GM21723 (cell line): Measurements from ENCODE around the gene ANKMY1.

Source experiments
- ATAC-seq: cut with Tn5 transposase; IDR thresholded peaks from one replicate; pipeline ENCODE4 v1.9.1; 2021; ENCODE audit warnings: mild to moderate bottlenecking, moderate library complexity; ENCODE audit not compliant: unreplicated experiment

ANKMY1 gene

DNA sequence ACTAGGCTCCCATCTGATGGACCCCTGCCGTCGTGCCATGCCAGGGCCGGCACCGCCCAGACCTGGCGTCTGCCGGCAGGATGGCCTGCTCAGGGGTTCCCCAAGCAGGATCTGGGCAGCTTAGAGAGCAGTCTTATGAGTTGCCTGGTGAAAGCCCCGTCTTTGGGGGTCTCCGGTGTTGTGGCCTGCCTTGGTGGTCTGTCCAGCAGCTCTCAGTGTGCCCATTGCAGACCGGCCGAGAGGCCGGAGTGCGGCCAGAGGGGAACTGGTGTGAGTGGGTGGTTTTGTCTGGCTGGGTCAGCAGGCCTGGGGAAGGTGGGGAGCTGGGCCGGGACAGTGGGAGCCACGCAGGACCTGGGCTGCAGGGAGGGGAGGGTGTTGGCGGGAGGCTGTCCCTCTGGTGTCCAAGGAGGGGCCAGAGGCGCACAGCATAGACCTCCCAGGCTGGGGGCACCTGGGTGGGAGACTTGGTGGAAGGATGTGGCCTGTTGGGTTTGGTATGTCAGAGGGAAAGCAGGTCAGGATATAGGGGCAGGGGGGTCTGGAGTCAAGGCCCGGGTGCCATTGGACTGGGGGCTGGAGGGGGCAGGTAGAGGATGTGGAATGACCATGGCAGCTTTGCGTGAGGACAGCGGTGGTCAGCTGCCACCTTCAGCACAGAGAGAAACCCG lies 105.9 kb downstream of the ANKMY1 start:
- ATAC-seq: no peak

DNA sequence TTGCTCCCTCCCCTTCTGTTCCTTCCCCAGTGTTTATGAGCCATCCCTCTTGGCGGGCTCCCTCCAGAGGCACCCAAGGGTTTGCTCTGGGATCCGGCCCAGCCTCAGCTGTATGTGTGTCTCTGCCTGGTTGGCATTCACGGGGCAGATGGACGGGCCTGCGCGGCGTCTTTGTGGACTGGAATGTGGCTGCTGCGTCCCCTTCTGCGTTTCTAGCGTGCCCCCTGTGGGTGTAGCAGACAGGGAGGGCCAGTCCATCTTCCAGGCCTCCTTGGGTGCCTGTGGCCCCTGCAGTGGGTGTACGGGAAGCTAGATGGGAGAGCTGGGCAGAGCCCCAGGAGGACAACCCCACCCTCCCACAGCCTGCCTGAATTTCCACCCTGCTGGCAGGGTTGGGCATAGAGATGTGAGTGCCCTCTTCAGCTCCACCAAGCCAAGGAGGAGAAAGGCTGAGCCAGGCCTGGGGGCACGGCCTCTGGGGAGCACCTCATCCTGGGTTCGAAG lies 106.6 kb downstream of the ANKMY1 start:
- no peak for ATAC-seq

DNA sequence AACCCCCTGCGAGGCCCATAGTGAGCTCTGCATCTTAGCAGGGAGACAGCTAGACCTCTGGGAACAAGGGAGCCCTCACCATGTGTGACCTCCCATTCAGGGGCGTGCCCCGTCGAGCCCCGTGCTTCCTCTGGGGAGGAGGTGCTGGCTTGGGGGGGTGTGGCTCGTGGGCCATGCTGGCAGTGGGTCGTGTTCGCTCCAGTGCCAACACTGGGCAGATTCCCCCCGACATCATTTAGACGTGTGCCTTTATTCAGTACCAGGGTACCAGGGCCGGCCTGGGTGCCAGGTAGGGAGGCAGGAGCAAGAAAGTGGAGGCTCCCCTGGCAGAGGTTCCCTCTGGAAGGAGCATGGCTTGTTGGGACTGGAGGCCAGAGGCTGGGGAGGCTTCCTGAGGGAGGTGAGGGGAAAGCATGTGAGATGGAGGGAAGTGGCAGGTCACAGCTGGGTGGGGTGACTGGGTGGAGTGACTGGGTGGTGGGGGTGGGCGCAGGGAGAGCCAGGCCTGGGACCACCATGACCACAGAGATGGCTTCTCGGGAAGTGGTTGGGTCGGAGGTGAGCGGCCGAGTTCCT lies 107.2 kb downstream of the ANKMY1 start:
- no peak for ATAC-seq

DNA sequence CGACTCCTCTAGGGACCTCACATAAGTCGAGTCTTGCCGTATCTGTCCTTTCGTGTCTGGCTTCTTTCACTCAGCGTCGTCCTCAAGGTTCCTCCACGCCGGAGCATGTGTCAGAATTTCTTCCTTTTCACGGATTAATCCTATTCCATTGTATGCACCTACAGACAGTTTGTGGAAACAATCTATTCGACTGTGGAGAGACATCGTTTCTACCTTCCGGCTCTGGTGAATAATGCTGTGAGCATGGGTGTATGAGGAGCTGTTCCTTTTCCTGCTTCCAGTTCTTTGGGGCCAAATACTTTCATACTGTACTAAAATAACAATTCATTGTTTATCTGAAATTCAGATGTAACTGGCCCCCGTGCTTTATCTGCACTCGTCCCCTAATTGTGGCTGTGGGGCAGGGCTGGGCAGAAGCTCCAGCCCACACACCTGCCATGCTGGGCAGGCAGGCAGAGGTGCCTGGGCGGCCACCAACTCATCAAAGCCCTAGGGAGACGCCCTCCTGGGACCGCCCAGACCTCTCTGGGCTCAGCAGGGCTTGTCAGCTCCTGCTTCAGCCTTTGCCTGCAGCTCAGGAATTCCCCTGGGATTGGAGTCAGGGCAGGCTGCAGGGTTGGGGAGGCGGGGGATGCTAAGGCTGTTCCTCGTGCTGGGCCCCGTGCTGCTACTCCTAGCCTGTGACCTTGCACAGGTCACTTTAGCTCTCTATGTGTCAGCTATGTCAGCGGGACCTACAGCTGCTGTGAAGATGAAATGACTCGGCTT lies 107.8 kb downstream of the ANKMY1 start:
- no peak for ATAC-seq

DNA sequence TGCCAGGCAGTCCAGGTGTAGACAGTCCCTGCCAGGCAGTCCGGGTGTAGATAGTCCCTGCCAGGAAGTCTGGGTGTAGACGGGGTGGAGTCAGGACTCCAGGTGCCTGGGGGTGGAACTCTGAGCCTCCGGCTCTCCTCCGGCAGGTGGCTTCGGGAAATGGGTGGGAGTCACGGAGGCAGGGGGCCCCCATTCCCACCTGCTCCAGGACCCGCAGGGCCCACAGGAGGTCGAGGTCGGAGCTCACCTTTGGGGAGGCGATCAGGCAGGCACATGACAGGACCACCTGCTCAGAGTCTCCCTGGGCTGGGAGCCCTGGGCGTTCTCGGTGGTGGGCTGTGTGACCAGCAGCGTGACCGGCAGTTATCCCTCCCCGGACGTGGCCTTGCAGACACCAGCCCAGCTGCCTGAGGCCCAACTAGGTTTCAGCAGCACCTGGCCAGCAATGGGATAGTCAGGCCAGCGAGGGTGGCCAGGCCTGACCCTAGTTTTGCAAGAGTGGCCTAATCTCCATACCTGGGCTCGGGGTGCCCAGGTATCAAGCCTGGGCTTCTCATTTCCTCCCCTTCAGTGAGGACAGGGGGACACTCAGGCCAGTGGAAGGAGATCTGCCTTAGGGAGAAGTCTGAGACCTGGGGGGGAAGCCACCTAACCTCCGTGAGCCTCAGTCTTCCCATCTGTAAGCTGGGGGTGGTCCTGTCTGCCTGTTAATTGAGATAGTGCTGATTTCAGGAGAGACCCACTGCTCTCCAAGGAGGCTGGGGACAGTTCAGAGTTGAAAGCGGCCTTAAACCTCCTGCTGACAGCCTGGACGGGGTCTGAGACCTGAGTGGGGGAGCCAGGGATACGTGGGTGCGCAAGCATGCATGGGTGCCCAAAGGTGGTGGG lies 109.2 kb downstream of the ANKMY1 start:
- ATAC-seq: no peak

DNA sequence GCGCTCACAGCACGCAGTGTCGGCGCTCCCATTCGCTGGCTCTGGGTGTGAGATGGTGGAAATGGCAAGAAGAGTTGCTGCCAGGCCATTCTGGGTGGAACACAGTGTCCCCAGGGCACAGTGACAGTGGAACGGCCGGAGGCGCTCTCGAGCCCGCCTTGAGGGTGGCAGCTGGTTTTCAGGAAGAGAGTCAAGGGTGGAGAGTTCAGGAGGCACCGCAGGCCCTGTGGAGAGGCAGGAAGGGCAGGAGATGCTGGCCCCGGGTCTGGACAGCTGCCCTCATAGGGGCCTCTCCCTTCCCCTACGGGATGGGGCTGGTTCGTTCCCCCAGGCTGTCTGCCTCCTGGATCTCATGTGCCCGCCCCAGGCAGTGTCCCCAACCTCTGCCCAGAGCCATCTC lies 109.9 kb downstream of the ANKMY1 start:
- ATAC-seq: no peak

DNA sequence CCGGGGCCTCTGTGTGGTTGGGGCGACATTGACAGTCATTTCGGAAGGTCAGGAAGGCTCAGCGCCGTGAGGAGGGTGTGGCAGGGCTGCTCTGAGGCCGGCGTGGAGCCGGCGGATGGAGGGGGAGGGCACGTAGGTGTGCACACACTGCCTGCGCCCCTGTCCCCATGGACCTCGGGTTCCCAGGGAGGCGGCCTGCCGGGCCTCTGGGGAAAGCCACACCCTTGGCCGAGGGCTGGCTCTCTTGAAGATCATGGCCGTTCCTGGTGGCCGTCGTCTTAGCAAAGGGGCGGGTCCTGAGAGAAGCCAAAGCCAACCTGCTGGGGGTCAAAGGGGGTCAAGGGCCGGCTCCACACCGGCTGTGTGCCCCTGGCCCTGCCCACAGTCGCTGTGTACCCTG lies 110.5 kb downstream of the ANKMY1 start:
- no peak for ATAC-seq

DNA sequence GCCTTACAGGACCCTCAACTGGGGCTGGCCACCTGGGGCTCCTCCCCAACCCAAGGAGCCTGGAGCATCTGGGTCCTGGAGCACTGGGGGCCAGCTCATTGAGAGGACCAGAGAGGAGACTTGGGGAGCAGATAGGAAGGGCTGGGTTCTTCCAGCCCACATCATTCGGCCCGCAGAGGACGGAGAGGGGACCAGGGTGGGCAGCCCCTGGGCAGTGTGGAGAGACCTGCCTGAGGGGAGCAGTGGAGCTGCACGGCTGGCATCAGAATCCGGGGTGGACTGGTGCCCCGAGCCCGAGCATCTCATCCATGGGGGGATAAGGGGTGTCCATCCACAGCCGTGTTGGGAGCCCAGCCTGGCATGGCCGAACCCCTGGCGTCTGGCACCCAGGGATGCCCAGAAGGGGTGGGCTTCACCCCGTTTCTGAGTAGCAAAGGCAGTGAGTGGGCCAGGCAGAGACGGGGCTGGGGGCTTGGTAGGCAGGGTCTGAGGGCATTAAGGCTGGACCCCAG lies 111.1 kb downstream of the ANKMY1 start:
- no peak for ATAC-seq

DNA sequence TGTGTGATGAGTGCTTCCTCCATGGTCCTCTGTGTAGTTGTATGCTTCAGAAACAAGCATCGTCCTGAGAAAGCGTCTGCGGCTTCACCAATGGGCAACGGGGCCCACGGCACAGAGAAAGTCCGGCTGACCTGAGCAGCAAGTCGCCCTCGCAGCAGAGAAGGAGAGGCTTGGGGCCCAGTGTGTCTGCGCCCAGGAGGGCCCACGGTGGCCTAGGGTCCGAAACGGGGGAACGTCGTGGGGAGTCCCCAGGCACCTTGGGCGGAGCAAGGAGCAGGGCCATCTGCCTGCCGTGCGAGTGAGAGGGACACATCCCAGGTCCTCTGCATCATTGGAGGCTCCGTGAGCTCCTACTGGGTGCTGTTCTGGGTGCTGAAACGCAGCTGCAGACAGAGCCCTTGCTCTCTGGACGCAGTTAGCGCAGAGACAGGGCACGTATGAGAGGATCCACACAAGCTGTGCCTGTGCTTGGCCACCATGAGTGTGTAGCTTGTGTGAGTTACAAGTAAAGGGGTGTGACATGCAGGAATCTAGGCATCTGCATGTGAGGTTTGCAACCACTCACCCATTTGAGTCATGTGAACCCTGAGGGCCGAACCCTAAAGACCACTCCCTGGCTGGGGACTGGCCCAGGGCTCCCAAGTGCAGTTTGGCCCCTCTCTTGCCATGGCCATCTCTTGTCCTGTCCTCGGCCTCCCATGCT lies 111.7 kb downstream of the ANKMY1 start:
- ATAC-seq: no peak

DNA sequence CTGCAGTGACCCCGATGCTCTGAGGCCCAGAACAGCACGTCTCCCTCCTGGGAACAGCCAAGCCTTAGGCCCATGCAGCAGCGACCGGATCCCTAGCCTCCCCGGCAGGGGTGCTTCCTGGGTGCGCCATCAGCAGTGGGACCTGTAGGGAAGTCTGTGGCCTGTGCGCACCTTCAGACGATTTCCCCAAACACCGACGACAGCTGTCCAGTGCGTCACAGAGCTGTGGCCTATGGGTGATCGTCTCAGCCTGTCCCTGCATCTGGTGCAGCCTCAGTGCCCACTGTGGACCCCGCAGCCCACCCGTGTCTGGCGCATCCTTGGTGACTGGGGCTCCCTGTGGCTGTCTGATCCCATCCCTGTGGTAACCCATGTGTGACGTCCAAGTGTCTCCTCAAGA lies 113.3 kb downstream of the ANKMY1 start:
- no peak for ATAC-seq

DNA sequence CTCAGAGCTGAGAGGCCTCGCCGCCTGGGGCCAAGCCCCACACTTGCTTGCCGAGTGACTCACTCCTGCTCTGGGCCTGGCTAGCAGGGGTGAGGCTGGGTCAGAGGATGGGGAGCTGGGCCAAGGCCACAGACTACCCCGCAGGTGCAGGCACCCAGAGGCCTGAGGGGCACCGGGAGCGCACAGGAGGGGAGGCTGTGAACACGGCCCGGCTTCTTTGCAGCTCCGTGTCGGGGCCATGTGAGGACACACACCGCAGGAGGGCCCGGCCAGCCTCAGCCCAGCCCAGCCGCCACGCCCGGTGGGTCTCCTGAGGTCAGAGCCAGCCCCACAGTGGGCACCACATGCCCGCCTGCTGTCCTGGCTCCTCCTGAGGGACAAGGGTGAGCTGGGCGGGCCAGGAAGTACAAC lies 113.9 kb downstream of the ANKMY1 start:
- no peak for ATAC-seq

DNA sequence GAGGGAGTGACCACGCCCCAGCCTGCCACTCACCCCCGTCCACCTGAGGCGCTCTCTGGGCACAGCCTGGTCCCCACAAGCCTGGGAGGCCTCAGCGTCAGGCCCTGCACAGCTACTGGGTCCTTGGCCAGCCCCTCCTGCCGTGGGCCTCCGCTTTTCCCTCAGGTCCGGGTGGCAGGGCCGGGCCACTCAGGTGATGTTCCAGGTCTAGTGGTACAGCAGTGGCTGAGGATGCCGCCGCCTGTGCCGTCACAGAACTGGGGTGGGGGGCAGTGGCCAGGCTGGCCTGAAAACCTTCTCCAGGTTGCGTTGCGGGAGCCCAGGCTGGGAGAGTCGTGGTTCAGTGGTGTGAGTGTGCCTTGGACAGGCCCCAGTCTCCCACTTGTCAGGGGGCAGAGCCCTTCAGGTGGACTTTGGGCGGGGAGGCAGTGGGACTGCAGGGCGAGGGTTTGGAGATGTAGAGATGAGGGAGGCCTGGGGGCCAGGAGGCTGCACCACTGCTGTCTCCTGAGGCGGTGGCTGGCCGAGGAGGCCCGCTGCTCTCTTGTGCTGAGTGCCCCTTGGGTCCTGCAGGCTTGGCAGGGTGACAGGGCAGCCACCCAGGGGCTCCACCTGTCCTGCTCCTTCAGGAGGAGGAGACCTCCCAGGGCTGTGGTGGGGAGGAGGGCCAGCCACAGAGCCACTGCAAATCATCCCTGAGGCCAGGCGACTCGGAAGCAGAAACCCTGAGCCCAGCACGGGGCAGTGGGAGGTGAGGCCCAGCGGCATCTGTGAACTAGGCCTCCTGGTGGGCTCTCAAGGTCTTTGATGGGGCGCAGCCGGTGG lies 114.7 kb downstream of the ANKMY1 start:
- ATAC-seq: no peak

DNA sequence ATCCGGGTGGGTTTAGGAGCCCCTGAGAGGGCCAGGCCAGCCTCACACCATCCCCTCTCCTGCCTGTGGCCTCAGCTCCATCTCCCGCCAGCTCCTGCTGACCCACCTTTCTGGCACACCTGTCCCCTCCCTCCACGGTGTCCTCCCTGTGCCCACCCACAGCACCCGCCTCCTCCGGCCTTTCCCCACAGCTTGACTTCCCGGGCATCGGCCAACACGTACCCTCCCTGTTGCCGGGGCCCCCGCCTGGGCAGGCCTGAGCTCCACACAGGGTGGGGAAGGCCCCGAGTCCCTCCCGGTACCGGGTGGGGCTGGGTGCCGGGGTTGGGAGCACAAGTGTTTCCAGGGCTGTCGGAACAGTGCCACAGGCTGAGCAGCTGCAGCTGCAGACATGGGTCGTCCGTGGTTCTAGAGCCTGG lies 115.8 kb downstream of the ANKMY1 start:
- ATAC-seq: no peak

DNA sequence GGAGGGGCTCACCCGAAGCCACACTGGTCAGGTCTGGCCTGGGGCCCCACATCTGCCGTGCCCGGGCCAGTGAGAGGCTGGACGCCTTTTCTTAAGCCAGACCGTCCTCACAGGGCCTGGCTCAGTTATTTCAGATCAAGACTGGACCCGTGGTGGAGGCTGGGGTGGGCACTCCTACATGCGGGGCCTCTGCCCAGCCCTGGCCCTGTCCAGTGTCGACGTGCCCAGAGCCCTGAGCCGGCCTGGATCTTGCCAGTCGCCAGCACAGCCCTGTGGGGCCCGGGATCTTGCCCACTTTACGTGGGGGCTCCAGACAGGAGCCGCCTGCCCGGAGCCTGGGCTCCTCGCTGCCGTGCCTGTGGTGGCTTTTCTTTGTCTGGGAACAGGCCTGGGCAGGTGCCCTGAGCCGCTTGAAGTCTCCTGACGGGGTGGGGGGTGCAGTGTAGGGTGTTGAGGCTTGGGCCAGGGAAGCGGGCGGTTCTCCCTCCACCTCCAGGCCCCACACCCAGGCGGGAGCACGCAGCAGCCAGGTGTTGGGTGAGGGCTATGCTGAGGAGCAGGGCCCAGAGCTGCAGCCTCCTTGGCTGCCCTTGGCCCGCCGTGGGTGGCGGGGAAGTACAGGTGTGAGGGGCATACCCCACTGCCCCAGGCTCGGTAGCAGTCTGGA lies 116.3 kb downstream of the ANKMY1 start:
- ATAC-seq: no peak

DNA sequence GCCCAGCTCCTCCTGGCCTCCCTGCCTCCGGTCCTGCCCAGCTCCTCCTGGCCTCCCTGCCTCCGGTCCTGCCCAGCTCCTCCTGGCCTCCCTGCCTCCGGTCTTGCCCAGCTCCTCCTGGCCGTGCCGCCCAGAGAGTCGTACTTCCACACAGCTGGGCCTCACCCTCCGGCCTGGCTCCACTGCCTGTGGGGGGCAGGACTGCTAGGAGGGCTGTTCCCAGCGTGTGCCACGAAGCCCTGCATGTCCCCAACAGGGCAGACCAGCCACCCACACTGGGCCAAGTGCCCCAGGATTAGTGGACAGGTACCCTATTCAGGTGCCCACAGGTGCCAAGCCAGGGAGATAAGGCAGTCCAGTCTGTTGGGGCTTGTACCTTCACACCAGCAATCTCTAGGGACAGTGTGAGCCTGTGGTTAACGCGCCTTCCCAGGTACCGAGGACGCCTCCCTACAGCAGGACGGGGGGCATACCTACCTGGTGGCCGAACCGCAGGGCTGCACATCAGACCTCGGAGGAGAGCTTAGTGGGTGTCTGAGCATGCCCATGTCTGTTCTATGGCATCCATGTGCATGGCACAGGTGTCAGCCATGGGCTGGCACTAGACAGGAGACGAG lies 117.0 kb downstream of the ANKMY1 start:
- no peak for ATAC-seq

DNA sequence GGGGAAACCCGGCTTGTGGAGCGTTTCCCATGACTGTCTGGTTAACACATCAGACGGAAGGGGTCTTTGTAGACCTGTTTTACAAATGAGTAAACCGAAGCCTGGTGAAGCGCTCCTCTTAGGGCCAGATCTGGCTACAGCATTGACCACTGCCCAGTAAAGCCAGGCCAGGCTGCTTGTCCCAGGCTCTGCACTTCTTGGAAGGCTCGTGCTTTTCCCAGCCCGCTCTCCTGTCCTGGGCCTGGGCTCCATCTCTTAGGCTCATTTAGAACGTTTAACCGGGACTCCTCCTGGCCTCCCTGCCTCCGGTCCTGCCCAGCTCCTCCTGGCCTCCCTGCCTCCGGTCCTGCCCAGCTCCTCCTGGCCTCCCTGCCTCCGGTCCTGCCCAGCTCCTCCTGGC lies 117.5 kb downstream of the ANKMY1 start:
- ATAC-seq: no peak

DNA sequence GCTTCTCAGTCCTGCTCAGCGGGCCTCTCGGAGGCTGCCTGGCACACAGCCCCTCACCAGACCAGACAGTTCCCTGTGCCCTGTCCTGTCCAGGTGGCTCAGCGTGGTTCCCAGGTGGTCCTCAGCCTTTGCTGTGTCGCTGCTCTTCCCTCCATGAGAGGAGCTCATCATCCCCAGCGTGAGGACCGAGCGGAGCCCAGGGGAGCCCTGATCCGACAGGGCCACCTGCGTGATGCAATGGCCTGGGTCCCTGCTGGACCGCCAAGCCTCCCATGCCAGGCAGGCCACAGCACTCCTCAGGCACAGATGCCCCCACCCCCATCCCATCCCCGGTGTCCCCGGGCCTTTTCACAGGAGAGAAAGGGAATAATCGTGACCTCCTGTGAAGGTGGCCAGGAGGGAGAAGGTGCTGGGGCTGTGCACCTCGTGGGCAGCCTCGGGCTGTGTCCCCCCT lies 118.1 kb downstream of the ANKMY1 start:
- no peak for ATAC-seq
